ENCODE measurements around the gene CCDC88A. TPM values are rescaled to one million over a fixed set of nuclear protein-coding genes. Genes with fewer than 3 reads are reported as not detected.

CCDC88A gene
- total and polyA plus RNA-seq, 4 donors = 4.0 to 31.0 (median 15.5) TPM

GRCh38 chr2:55361465-55362189, 58.0 kb downstream of the CCDC88A start (continued):
- TF ChIP-seq CTCF (IDR thresholded peaks at IDR 0.05; ENCODE audit: low read depth, low read length, missing input control) = no peak
- TF ChIP-seq FOXA2 (IDR thresholded peaks at IDR 0.05) = no peak
- no peak for TF ChIP-seq JUND (IDR thresholded peaks at IDR 0.05)
- TF ChIP-seq RAD21 (IDR thresholded peaks at IDR 0.05) = no peak
- TF ChIP-seq ZBTB33 (IDR thresholded peaks at IDR 0.05) = no peak
- TF ChIP-seq EGR1 (IDR thresholded peaks at IDR 0.05; ENCODE audit: low read depth in 2 of 2) = no peak
- TF ChIP-seq HNF4A (conservative IDR thresholded peaks at IDR 0.05) = no peak
- no peak for TF ChIP-seq FOXA1 (IDR thresholded peaks at IDR 0.05)

- Histone ChIP-seq H3K36me3 (ENCODE audit: control insufficient read depth in 4 of 4, insufficient read depth in 3 of 4, low read depth in 1 of 4, low read length in 3 of 4) (peaks cover 0 to 3% (median 1%) of the 10 kb centered on the region in 4 donors), H3K4me3 (ENCODE audit: low read depth in 1 of 3, low read length in 3 of 3) (no peak overlapping the region), H3K27me3 (ENCODE audit: control insufficient read depth in 4 of 4, insufficient read depth in 4 of 4, low read length in 3 of 4) (no peaks in the 10 kb centered on the region), H3K9me3 (ENCODE audit: control insufficient read depth in 4 of 4, low read length in 3 of 4) (no peaks in the 10 kb centered on the region), H3K9ac (ENCODE audit: low read depth in 1 of 2, low read length in 2 of 2) (no peak overlapping the region), H3K27ac (ENCODE audit: low read depth in 1 of 2, low read length in 2 of 2) (no peak overlapping the region), H3K4me1 (ENCODE audit: control insufficient read depth in 4 of 4, insufficient read depth in 4 of 4, low read length in 3 of 4) (no peaks in the 10 kb centered on the region)
- no peak for DNase-seq (ENCODE audit: low spot score)
- WGBS = 80% methylated on average over 1 of the region's 1 CpG
- no peak for TF ChIP-seq FOXA1 (IDR thresholded peaks at IDR 0.05)
- no peak for TF ChIP-seq REST (IDR thresholded peaks at IDR 0.05)
- no peak for TF ChIP-seq RXRA (IDR thresholded peaks at IDR 0.05)
- no peak for TF ChIP-seq JUND (IDR thresholded peaks at IDR 0.05)
- no peak for TF ChIP-seq YY1 (IDR thresholded peaks at IDR 0.05)
- no peak for TF ChIP-seq RAD21 (IDR thresholded peaks at IDR 0.05)
- TF ChIP-seq TAF1 (conservative IDR thresholded peaks at IDR 0.05) = no peak
- no peak for TF ChIP-seq CTCF (IDR thresholded peaks at IDR 0.05; ENCODE audit: low read depth, low read length, missing input control)
- TF ChIP-seq ATF3 (IDR thresholded peaks at IDR 0.05) = no peak
- TF ChIP-seq HNF4G (IDR thresholded peaks at IDR 0.05) = no peak
- no peak for TF ChIP-seq MAX (IDR thresholded peaks at IDR 0.05)
- TF ChIP-seq EGR1 (IDR thresholded peaks at IDR 0.05; ENCODE audit: low read depth in 2 of 2) = no peak
- TF ChIP-seq GABPA (IDR thresholded peaks at IDR 0.05 in 1 of 2, conservative IDR thresholded peaks at IDR 0.05 in 1 of 2) = no peak
- TF ChIP-seq FOXA2 (IDR thresholded peaks at IDR 0.05) = no peak
- no peak for TF ChIP-seq SP1 (IDR thresholded peaks at IDR 0.05)
- TF ChIP-seq HNF4A (conservative IDR thresholded peaks at IDR 0.05) = no peak
- TF ChIP-seq ZBTB33 (IDR thresholded peaks at IDR 0.05) = no peak
- TF ChIP-seq NR2F2 (IDR thresholded peaks at IDR 0.05) = no peak
Observed at GRCh38 chr2:55358451-55358850, 61.2 kb downstream of the CCDC88A start.
